ENCODE measurements around the gene PSMF1.
"Not testable (repeated sequence)": the region's sequence is repeated elsewhere in the genome, so short reads cannot be mapped to it uniquely, and the experiment has no call there.

The PSMF1 gene

DNA sequence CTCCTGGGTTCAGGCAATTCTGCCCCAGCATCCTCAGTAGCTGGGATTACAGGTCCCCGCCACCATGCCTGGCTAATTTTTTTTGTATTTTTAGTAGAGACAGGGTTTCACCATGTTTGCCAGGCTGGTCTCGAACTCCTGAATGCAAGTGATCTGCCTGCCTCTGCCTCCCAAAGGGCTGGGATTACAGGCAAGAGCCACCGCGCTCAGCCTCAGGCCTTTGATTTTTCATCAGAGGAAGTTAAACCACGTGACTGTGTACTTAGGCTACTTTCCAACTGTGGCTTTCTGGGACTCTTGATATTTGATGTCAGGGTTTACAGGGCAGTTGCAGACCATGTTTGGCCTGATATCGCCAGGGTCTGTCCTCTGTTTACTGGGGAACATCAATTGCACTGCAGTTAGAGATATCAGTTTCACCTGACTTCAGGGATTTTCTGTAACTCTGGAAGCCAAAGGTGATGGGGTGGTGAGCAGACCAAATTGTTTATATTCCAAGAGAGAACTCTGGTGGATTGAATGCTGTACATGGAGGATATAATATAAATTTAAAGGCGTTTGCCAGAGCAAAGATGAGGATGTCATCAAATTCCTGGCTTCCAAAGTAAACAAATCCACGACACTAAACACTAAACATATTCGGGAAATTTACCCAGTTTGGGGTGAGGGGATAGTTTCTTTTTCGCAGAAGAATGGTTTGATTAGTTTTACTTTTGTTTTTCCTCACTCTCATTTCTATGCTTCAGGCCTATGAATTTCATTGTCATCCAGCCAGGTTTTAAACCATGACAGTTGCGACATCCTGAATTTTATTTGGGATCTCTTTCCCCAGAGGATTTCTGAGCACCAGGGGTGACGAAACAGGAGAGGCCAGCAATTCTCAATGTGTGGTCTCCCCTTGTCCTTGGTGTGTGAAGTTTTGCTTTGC is 4.2 kb downstream of the PSMF1 start:
- no peak for DNase-seq

GRCh38 chr20:1123666-1124065 is 5.3 kb downstream of the PSMF1 start:
- no peak for DNase-seq

DNA sequence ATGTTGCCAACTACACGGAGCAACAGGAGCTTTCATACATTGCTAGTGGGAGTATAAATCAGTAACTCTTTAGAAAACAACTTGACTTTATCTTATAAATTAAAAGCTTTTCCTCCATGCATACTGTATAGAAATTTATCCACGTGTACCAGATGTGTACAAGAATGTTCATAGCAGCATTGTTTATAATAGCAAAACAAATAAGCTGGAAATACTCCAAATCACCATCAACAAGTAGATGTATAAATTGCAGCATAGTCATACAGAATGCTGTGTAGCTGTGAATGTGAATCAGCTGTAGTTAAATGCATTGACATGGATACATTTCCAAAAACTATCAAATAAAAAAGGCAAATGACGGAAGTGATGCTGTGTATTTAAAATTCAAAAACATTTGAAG is 6.0 kb downstream of the PSMF1 start:
- DNase-seq: no peak

DNA sequence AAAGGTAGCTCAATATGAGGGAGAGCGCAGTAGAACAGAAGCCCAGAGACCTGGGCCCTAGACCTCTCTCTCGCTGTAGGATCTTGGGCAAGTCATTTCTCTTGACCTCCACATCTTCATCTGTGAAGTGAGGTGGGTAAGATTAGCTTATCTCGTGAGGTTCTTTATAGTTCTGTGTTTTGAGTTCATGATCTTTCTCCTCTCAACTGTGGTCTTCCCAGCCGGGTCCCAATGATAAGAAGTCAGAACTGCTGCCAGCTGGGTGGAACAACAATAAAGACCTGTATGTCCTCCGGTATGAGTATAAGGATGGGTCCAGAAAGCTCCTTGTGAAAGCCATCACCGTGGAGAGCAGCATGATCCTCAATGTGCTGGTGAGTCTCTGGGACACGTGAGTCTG is 6.9 kb downstream of the PSMF1 start:
- no peak for DNase-seq

GRCh38 chr20:1127840-1128239 is 9.4 kb downstream of the PSMF1 start:
- no peak for DNase-seq

- no peak for DNase-seq
Measured at GRCh38 chr20:1130058-1130694, 11.8 kb downstream of the PSMF1 start.

- peak in 1 of 2 donors; percentile 31 for DNase-seq
Measured at GRCh38 chr20:1130847-1131246, 12.4 kb downstream of the PSMF1 start.

DNA sequence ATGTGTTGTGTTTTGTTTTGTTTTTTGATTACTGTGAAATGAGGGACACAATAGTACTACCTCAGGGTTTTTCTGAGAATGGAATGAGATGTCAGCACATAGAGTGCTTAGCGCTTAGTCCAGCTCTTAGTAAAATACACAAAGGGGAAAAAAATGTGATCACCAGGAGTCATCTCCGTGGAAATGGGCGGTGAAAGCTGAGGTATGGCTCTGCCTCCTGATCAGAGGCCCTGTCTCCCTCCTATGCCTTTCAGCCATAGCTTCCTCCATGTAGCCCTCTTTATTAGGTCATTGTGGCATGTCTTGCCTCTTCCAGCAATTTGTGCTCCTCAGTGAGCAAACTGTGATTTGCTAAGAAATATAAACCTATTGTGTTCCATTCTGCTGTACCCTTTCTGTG is 13.0 kb downstream of the PSMF1 start:
- DNase-seq: no peak

GRCh38 chr20:1134355-1134754 is 16.0 kb downstream of the PSMF1 start:
- DNase-seq: no peak

DNA sequence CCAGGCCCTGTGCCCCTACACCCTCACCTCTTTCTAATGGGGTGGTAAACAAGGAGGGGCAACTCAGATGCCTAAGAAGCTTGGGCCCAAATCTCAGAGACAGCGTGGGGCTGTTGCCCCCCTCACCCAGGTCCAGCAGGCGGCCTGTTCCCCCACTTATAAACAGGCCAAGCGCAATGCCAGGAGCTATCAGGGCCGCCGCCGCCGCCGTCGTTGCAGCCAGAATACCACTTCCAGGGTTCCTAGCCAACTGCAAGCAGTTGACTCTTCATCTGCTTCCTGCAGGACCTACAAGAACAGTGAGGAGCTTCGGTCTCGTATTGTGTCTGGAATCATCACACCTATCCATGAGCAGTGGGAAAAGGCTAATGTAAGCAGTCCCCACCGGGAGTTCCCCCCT is 16.4 kb downstream of the PSMF1 start:
- no peak for DNase-seq

DNA sequence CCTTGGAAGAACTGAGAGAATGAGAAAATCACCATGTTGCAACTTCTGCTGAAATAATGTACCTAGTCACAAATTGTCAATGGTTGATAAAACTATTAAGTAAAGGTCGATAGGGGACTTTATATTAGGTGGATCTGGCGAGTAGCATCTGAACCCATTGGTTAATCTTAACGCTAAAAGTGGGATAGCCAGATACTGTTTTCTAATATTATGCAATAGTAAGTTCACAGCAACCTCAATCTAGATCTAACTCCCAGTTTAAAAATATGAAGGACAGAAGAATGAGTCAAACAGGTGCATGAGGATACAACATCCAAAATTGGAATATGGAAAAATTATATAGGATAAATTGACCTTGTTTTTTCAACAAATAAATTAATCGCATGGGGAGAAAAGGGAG is 18.8 kb downstream of the PSMF1 start:
- no peak for DNase-seq

- DNase-seq: no peak
Measured at GRCh38 chr20:1144401-1145172, 26.2 kb downstream of the PSMF1 start.

DNA sequence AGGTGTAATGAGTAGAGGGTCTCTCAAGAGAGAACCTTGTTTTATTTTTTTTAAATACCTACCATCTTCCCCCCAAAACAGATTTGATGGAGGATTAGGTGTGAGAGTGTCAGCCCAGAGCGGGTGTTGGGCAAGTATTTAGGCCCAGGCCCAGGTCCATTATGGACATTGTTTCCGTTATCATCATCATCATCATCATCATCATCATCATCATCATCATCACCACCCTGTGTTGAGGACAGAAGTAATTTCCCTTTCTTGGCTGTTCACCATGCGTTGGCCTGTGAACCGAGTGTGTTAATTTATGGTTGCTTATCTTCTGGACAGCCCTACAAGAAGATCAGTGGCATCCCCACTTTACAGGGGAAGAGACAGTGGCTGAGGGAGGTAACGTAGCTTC is 28.6 kb downstream of the PSMF1 start:
- no peak for DNase-seq

DNA sequence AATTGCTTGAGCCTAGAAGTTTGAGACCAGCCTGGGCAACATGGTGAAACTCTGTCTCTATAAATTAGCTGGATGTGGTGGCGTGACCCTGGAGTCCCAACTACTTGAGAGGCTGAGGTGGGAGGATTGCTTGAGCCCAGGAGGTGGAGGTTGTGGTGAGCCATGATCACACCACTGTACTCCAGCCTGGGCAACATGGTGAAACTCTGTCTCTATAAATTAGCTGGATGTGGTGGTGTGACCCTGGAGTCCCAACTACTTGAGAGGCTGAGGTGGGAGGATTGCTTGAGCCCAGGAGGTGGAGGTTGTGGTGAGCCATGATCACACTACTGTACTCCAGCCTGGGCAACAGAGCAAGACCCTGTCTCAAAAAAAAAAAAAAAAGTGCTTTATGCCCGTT is 31.4 kb downstream of the PSMF1 start:
- not testable (repeated sequence) for DNase-seq

GRCh38 chr20:1150218-1150617 is 31.8 kb downstream of the PSMF1 start:
- DNase-seq: no peak

DNA sequence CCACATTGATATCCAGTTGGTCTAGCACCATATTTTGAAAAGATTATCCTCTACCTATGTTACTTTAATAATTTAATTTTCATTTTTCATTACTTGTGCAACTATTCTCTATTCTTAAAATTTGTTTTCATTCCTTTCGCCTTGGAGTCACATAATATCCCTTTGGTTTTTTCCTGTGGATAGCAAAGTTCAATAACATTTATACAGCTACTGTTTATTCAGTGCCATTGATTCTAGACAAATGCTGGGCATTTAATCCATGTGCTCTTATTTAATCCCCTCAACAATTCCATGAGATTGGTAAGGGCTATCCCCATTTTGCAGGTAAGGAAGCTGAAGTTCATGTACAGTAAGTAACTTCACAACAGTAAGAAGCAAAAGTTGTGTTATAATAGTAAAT is 32.6 kb downstream of the PSMF1 start:
- DNase-seq: no peak

GRCh38 chr20:1154226-1154625 is 35.8 kb downstream of the PSMF1 start:
- DNase-seq: no peak

GRCh38 chr20:1154691-1155090 is 36.3 kb downstream of the PSMF1 start:
- DNase-seq: no peak

- DNase-seq: no peak
Measured at GRCh38 chr20:1155342-1155741, 36.9 kb downstream of the PSMF1 start.

DNA sequence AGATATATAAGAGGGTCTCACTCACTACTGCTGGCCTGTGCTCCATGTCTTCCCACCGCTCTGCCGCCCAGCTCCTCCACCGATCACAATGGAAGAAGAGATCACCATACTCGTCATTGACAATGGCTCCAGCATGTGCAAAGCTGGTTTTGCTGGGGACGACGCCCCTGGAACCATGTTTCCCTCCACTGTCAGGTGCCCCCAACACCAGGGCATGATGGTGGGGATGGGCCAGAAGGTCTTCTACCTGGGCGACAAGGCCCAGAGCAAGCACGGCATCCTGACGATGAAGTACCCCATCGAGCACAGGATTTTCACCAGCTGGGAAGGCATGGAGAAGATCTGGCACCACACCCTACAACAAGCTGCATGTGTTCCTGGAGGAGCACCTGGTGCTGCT is 42.1 kb downstream of the PSMF1 start:
- no peak for DNase-seq

GRCh38 chr20:1160991-1161390 is 42.6 kb downstream of the PSMF1 start:
- DNase-seq: no peak

- no peak for DNase-seq
Measured at GRCh38 chr20:1163105-1163504, 44.7 kb downstream of the PSMF1 start.

GRCh38 chr20:1163653-1164052 is 45.3 kb downstream of the PSMF1 start:
- no peak for DNase-seq

- no peak for DNase-seq
Measured at GRCh38 chr20:1164871-1165270, 46.5 kb downstream of the PSMF1 start.

Measured in hippocampal formation (tissue), 2 donors.